ENCODE data around the gene TMEM212.
"Not testable (repeated sequence)": the region's sequence is repeated elsewhere in the genome, so short reads cannot be mapped to it uniquely, and the experiment has no call there.

TMEM212 gene

DNA sequence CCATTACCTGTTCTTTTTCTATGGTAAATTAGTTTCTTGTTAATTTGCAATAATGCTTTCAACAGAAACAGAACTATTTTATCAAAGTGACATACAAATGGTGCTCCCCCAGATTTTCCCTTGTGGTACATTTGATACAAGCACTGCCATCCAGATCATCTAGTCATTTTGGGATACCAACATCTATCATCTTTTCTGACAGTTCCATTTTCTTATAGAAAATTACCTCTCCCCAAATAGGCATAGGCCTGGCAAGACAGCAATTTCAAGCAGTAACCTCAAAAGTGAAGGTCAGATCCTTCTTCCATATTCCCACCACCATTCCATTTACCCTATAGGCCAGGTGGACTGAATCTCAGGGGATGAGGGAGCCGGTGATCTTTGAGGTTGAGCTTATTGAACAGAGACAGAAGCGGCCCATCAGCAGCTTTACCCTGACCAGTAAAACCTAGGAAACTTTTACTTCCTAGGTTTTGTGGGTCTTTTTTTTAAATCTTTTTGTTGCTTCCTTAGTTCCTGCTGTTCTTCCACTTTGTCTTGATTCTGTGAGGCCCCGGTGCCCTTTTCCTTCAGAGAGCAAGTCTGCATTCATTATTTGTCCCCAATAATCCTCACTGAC is 29.8 kb upstream of the TMEM212 start:
- no peak for DNase-seq (ENCODE audit: low spot score)

GRCh38 chr3:171813897-171814460 is 29.2 kb upstream of the TMEM212 start:
- no peak for DNase-seq (ENCODE audit: low spot score)

- not testable (repeated sequence) for DNase-seq (ENCODE audit: low spot score)
Observed at GRCh38 chr3:171814662-171815061, 28.5 kb upstream of the TMEM212 start.

DNA sequence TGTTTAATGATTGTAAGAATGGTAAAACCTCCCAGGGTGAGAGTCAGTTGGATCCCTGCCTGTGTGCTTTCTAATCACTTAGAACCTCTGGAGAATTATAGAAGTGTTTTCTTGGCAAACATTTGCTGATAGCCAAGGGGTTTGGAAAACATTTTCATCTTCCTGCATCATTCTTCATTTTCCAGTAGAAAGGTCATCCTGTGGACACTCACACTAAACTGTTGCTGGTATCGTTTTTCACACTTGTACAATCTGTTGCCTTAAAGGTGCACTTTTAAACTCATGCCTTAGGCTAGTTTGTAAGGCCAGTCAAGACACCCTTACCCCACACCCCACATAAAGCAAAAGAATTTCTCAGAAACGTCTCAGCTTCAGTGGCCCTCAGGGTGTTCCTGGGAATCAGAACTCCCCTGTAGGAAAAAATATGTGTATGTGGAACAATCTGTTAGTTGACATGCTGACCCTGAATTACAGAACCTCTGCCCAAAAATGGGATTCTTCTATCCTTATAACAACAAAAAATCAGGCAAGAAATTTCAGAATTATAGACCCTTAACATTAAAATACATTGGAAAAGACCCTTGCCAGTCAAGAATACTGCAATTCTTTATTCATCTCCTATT is 27.1 kb upstream of the TMEM212 start:
- DNase-seq (ENCODE audit: low spot score): no peak

DNA sequence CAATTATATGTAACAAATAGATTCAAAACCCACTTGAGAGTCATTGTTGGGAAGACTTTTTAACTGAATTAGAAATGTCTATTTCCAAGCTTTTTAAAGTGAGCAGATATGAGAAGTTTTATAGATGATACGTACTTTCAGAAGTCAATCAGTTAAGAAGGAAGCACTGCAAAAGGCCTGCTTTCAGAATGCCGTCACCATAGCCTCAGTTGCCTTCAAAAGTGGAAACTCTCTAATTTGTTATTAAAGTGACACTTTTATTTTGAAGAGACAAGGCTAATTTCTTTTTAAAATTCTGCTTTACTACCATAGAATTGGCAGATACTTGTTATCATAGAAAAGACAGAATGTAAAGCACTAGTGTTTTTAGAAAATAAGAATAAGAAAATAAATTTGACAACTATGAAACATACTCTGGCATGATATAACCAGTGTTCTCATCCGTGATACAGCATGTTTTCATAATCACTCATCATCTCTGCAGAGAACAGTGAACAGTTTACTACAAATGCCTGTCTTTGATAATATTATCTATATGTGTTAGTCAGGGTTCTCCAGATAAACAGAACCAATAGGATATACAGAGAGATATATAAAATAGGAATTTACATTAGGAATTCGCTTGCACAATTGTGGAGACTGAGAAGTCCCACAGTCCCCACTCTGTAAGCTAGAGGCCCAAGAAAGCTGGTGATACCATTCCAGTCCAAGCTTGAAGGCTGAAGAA is 25.9 kb upstream of the TMEM212 start:
- no peak for DNase-seq (ENCODE audit: low spot score)

GRCh38 chr3:171821044-171821443 is 22.1 kb upstream of the TMEM212 start:
- DNase-seq (ENCODE audit: low spot score): no peak

DNA sequence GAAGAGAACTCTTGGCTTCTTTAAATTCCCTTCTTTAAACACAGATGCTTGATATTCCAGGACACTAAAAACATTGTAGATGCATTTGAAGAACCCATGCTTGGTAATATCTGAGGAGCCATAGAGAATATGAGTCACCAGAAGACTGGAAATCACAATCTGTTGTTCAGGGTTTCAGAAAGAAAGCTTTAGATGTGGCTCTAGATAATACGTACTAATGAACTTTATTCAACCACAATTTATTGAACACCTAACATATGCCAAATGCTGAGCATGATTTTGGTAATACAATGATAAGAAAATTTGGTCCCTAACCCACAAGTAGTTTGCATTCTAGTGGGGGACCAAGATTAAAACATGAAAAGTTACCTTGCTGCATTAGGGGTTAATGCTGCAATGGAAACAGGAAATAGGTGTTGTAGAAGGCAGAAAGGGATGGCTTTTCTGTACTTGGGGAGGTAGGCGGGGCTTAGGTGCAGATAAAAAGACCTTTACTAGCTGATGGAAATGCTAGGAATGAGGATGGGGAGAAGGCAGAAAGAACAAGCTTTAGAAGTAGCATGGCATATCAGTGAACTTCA is 21.3 kb upstream of the TMEM212 start:
- no peak for DNase-seq (ENCODE audit: low spot score)

DNA sequence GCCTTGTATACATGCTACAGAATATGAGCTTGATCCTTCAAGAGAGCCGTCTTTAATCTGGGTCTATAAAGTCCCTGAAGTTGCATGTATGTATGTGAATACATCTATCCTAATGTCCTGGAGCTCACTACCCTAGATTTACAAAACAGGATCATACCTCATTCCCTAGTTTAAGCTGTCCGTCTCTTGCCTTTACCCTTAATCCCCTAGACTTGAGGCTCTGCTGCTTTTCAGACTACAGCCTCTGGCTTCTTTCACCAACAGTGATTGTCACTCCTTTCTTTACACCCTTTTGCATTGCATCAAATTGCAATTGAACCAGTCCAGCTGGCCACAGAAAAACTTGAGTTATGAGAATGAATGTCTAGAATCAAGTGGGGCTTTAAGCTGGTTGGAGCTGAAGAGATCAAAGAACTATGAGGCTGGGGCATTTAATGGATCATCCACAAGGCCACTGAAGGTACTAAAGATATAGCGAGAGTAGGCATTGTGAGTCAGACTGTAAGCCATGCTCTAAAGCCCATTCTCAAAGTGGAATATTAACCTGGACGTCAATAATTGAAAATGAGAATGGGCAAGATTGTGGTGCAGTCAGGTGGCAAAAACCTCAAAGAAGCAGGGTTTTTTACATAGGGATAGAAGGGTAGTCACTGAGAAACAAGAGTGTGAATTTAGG is 20.6 kb upstream of the TMEM212 start:
- DNase-seq (ENCODE audit: low spot score): no peak

GRCh38 chr3:171824116-171824515 is 19.0 kb upstream of the TMEM212 start:
- no peak for DNase-seq (ENCODE audit: low spot score)

GRCh38 chr3:171824824-171825221 is 18.3 kb upstream of the TMEM212 start:
- DNase-seq (ENCODE audit: low spot score): no peak

GRCh38 chr3:171825222-171825828 is 17.8 kb upstream of the TMEM212 start:
- no peak for DNase-seq (ENCODE audit: low spot score)

DNA sequence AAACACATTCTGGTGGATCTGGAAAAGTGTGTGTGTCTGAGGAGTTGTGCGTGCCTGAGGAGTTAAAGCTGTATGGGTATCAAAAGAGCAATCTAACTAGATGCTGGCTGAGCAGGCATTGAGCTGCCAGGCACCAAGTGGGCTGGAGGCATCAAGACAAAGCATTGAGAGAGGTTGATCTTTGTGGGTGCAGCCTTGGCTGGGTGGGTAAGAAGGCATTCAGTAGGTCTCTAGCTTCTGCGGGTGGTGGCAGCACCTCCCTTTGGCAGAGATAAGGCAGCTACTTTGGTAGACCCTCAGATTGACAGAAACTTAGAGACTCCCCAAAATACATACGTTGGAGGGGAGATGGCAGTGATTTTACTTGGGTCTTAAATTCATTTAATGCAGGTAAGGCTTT is 15.8 kb upstream of the TMEM212 start:
- DNase-seq (ENCODE audit: low spot score): no peak

GRCh38 chr3:171827836-171828458 is 15.2 kb upstream of the TMEM212 start:
- DNase-seq (ENCODE audit: low spot score): no peak

GRCh38 chr3:171828902-171829770 is 14.0 kb upstream of the TMEM212 start:
- no peak for DNase-seq (ENCODE audit: low spot score)

DNA sequence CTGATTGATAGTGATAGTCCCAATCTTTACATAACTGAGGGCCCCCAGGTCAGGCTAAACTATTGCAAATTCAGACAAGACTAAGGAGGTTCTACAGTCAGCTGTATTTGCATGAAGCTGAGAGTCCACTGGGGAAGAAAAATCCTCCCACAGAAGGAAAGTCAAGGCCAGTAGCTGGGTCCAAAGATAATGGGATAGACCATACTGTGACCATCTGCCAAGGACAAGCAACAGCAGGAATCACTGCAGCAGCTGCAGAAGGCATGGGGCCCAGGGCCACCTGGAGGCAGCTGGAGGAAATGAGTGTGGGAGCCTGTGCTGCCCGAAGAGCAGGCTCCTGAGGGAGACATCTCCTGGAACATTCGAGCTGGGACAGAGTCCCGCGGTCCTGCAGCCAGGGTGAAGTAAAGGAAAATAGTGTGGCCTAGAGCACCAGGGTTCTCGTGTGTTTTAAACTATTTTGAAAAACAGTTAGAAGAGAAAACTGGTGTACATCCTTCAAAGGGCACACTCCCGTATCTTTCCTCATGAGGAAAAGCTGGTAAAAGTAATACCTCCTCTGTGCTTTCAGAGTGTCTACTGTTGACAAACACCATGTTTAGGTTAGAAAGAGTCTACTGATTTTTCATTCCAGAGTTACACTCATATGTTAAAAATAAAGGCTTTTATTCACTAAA is 13.2 kb upstream of the TMEM212 start:
- DNase-seq (ENCODE audit: low spot score): peak; percentile 18

DNA sequence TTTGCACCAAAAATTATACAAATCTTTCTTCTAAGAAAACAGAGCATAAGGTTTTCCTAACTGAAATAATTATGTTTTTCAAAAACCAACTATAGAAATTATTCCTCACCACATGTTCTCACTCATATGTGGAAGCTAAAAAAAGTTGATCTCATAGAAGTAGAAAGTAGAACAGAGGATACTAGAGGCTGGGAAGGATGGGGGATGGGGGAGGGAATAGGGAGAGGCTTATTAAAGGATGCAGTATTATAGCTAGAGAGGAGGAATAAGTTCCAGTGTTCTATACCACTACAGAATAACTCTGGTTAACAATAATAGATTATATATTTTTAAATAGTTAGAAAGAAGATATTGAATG is 12.7 kb upstream of the TMEM212 start:
- no peak for DNase-seq (ENCODE audit: low spot score)

- DNase-seq (ENCODE audit: low spot score): no peak
Observed at GRCh38 chr3:171831936-171832335, 11.2 kb upstream of the TMEM212 start.

- no peak for DNase-seq (ENCODE audit: low spot score)
Observed at GRCh38 chr3:171832989-171833388, 10.2 kb upstream of the TMEM212 start.

GRCh38 chr3:171833789-171834460 is 9.2 kb upstream of the TMEM212 start:
- no peak for DNase-seq (ENCODE audit: low spot score)

All from cerebellar cortex (tissue), 1 donor.